CD4-positive, CD25-positive, alpha-beta regulatory T cell (primary cell): ENCODE measurements around the gene HOXC6. TPM values are rescaled to one million over a fixed set of nuclear protein-coding genes. Genes with fewer than 3 reads are reported as not detected.

Experiments
- ATAC-seq, 2 donors: fragments of 150-1000 bp; cut with Tn5 transposase; one replicate each; pipeline ENCODE4 v1.10.0; 2021; ENCODE audit warnings: low read depth in 2 of 2, moderate number of reproducible peaks in 2 of 2, moderate library complexity in 1 of 2
- DNase-seq, 3 donors: peaks; one replicate each; pipeline versions ENCODE4 v3.0.0 to v3.0.0-alpha.2; 2012 to 2022; ENCODE audit warnings: mixed read lengths in 1 of 3
- H3K27ac ChIP-seq: one replicate; pipeline ENCODE4 v1.7.0; 2013; ENCODE audit warnings: mild to moderate bottlenecking, low read length; ENCODE audit not compliant: insufficient read depth, poor library complexity, severe bottlenecking
- H3K27me3 ChIP-seq: one replicate; pipeline ENCODE4 v1.7.0; 2013; ENCODE audit warnings: low read length; ENCODE audit not compliant: control insufficient read depth, insufficient read depth
- H3K36me3 ChIP-seq: one replicate; pipeline ENCODE4 v1.7.0; 2013; ENCODE audit warnings: mild to moderate bottlenecking, low read length, moderate library complexity; ENCODE audit not compliant: control insufficient read depth, insufficient read depth
- H3K4me1 ChIP-seq: 2 replicates; pipeline ENCODE4 v1.7.0; 2013; ENCODE audit warnings: mild to moderate bottlenecking, low read length; ENCODE audit not compliant: insufficient read depth, control insufficient read depth, poor library complexity, severe bottlenecking
- H3K4me3 ChIP-seq: one replicate; pipeline ENCODE4 v1.7.0; 2013; ENCODE audit warnings: low read depth, mild to moderate bottlenecking, low read length, moderate library complexity
- H3K9me3 ChIP-seq, 2 experiments: 1 replicate in 1 of 2; 2 replicates in 1 of 2; pipeline ENCODE4 v1.7.0; 2013; ENCODE audit warnings: low read length in 2 of 2, mild to moderate bottlenecking in 1 of 2, moderate library complexity in 1 of 2; ENCODE audit not compliant: control insufficient read depth in 2 of 2
- H3K27ac Mint-ChIP-seq, 3 donors: one replicate each; pipeline ENCODE4 v1.8.0; 2020 to 2022; ENCODE audit warnings: mild to moderate bottlenecking in 3 of 3, mixed read lengths in 3 of 3, moderate library complexity in 2 of 3
- H3K27me3 Mint-ChIP-seq: one replicate; pipeline ENCODE4 v1.8.0; 2022; ENCODE audit warnings: mild to moderate bottlenecking, mixed read lengths
- H3K36me3 Mint-ChIP-seq: one replicate; pipeline ENCODE4 v1.8.0; 2020; ENCODE audit warnings: mixed read lengths
- H3K4me1 Mint-ChIP-seq, 4 donors: one replicate each; pipeline ENCODE4 v1.8.0; 2020 to 2022; ENCODE audit warnings: mixed read lengths in 4 of 4, mild to moderate bottlenecking in 1 of 4
- H3K4me3 Mint-ChIP-seq, 4 donors: one replicate each; pipeline ENCODE4 v1.8.0; 2020 to 2022; ENCODE audit warnings: mild to moderate bottlenecking in 4 of 4, mixed read lengths in 4 of 4, moderate library complexity in 3 of 4
- H3K9me3 Mint-ChIP-seq, 7 donors: one replicate each; pipeline ENCODE4 v1.8.0; 2020 to 2022; ENCODE audit warnings: mixed read lengths in 7 of 7, mild to moderate bottlenecking in 3 of 7, moderate library complexity in 2 of 7
- polyA plus RNA-seq, 4 donors: library from polyadenylated mRNA; unstranded; fragments of 300-500 nt; fragmentation: Illumina TruSeq; gene quantifications; one replicate each; pipeline ENCODE4 v1.2.3, GENCODE V29; 2021
- total RNA-seq: library from RNA; stranded (reverse); gene quantifications from one replicate; pipeline ENCODE4 v1.2.3, GENCODE V29; 2022

The HOXC6 gene
- total and polyA plus RNA-seq, 5 donors from 2014 or later = not detected

DNA sequence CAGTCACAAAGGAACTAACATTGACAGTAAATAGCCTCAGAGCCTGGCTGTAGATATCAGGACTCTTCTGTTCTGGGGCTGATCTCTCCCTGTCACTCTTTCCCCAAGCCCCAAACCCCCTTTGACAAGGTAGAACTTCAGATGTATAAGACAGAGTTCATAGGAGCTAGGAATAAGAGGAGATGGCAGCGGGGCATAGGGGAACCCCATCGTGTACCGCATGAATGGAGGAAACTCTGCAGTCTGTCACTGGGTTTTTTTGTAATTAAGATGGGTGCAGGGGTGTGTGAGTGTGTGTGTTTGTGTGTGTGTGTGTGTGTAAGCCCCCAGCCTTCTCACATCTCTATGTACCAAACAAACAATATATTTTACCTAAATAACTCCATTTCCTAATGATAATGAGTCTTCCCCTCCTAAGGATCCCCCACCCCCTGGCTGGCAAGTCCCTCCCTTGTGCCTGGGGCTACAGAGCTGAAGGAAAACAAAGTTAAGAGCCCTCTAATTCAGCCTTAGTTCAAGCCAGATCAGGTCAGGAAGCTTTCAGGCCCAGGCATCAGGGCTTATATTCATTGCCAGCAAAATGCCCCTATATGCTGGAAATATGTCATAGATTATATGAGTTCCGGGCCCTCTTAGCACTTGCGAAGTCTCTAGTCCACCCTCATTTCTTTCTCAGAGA lies 16.3 kb downstream of the HOXC6 start:
- H3K4me1 Mint-ChIP-seq = peaks cover 0 to 11% (median 4%) of the 10 kb centered on the region in 4 donors
- Histone ChIP-seq H3K9me3 (no peaks in the 10 kb centered on the region), H3K4me3 (no peak overlapping the region), H3K27ac (no peak overlapping the region), H3K27me3 (peaks cover 57% of the 10 kb centered on the region), H3K36me3 (no peaks in the 10 kb centered on the region), H3K4me1 (peaks cover 9% of the 10 kb centered on the region)
- DNase-seq = no peak
- no peak for ATAC-seq
- no peaks in the 10 kb centered on the region for H3K36me3 Mint-ChIP-seq
- H3K27ac Mint-ChIP-seq = peak overlapping the region in 1 of 3 donors; percentile 11
- H3K27me3 Mint-ChIP-seq = peaks cover 82% of the 10 kb centered on the region
- H3K9me3 Mint-ChIP-seq = peaks cover 0 to 4% (median 0%) of the 10 kb centered on the region in 7 donors
- no peak overlapping the region for H3K4me3 Mint-ChIP-seq

- H3K27ac ChIP-seq = no peak overlapping the region
- H3K4me1 Mint-ChIP-seq = peaks cover 0 to 18% (median 10%) of the 10 kb centered on the region in 4 donors
- peaks cover 83% of the 10 kb centered on the region for H3K27me3 Mint-ChIP-seq
- H3K36me3 Mint-ChIP-seq = no peaks in the 10 kb centered on the region
- peaks cover 0 to 5% (median 0%) of the 10 kb centered on the region in 7 donors for H3K9me3 Mint-ChIP-seq
- H3K4me3 ChIP-seq = no peak overlapping the region
- DNase-seq = no peak
- H3K4me1 ChIP-seq = peaks cover 15% of the 10 kb centered on the region
- H3K36me3 ChIP-seq = no peaks in the 10 kb centered on the region
- no peaks in the 10 kb centered on the region for H3K9me3 ChIP-seq
- H3K27ac Mint-ChIP-seq = no peak overlapping the region
- peak overlapping the region in 1 of 4 donors; percentile 6 for H3K4me3 Mint-ChIP-seq
- peaks cover 60% of the 10 kb centered on the region for H3K27me3 ChIP-seq
- ATAC-seq = no peak
Measured at GRCh38 chr12:54045401-54045800, 17.2 kb downstream of the HOXC6 start.

DNA sequence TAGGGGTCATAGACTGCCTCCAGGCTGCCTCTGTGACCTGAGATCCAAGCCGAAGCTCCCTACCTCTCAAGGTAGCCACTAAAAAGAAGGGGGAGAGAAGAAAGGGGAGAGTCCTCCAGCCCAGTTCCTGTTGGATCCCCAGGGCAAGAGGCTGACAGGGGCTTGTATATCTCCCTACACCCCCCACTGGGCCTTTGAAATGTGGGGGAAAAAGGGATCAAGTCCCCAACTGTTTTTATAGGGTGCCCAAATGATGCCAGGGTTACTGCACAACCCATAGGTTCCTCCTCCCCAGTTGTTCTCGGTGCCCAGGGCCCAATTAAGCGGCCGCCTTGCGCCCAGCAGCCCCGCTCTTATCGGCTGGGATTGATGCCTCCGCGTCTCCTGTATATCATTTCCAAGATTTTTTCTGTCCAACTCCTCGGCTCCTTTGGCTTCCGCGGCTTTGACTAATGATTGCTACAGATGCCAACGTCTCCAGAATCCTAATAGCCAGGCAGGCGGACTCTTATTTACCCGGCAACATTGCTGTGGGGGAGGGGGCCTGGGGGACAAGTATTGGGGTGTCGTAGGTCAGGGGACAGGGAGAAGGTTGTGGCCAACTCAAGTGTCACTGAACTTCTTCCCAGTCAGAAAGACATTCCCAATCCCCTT lies 17.8 kb downstream of the HOXC6 start:
- Mint-ChIP-seq H3K36me3 (no peaks in the 10 kb centered on the region), H3K27ac (no peak overlapping the region), H3K4me1 (peaks cover 0 to 22% (median 12%) of the 10 kb centered on the region in 4 donors), H3K4me3 (peak overlapping the region in 1 of 4 donors; percentile 6), H3K9me3 (peaks cover 0 to 5% (median 0%) of the 10 kb centered on the region in 7 donors), H3K27me3 (peaks cover 85% of the 10 kb centered on the region)
- Histone ChIP-seq H3K9me3 (no peaks in the 10 kb centered on the region), H3K36me3 (no peaks in the 10 kb centered on the region), H3K27ac (no peak overlapping the region), H3K4me3 (no peak overlapping the region), H3K27me3 (peaks cover 60% of the 10 kb centered on the region), H3K4me1 (peaks cover 16% of the 10 kb centered on the region)
- no peak for ATAC-seq
- no peak for DNase-seq

DNA sequence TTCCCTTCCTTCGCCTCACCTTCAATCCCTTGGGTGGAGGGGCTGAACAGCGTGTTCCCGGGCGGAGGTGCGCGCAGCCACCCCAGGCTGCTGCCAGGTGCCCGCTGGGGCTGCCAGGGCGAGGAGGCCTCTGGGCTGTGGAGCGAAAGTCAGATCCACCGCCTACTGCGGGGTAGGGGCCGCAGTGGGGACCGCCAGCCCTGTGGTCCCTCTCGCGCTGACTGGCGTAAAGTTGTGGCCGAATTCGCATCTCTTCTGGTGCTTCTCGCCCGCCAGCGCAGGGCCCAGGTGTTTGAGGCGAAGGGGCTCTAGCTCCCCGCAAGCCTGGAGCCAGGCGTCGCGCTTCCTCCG lies 18.5 kb downstream of the HOXC6 start:
- no peak overlapping the region for H3K27ac ChIP-seq
- peaks cover 0 to 26% (median 13%) of the 10 kb centered on the region in 4 donors for H3K4me1 Mint-ChIP-seq
- no peaks in the 10 kb centered on the region for H3K9me3 ChIP-seq
- no peak overlapping the region for H3K4me3 ChIP-seq
- H3K27me3 Mint-ChIP-seq = peaks cover 89% of the 10 kb centered on the region
- peaks cover 64% of the 10 kb centered on the region for H3K27me3 ChIP-seq
- H3K9me3 Mint-ChIP-seq = peaks cover 0 to 5% (median 0%) of the 10 kb centered on the region in 7 donors
- no peak overlapping the region for H3K27ac Mint-ChIP-seq
- no peak for ATAC-seq
- H3K36me3 Mint-ChIP-seq = no peaks in the 10 kb centered on the region
- DNase-seq = no peak
- H3K4me3 Mint-ChIP-seq = peak overlapping the region in 2 of 4 donors; percentile 46 to 51
- H3K4me1 ChIP-seq = peaks cover 19% of the 10 kb centered on the region
- no peaks in the 10 kb centered on the region for H3K36me3 ChIP-seq

- DNase-seq (no peak), ATAC-seq (no peak)
- H3K4me3 ChIP-seq = no peak overlapping the region
- Mint-ChIP-seq H3K4me1 (peaks cover 0 to 31% (median 17%) of the 10 kb centered on the region in 4 donors), H3K36me3 (no peaks in the 10 kb centered on the region), H3K4me3 (peak overlapping the region in 2 of 4 donors; percentile 46 to 51), H3K27me3 (peaks cover 91% of the 10 kb centered on the region), H3K9me3 (peaks cover 0 to 5% (median 0%) of the 10 kb centered on the region in 7 donors), H3K27ac (no peak overlapping the region)
- peaks cover 22% of the 10 kb centered on the region for H3K4me1 ChIP-seq
- no peaks in the 10 kb centered on the region for H3K9me3 ChIP-seq
- no peak overlapping the region for H3K27ac ChIP-seq
- H3K27me3 ChIP-seq = peaks cover 66% of the 10 kb centered on the region
- H3K36me3 ChIP-seq = no peaks in the 10 kb centered on the region
Measured at GRCh38 chr12:54047160-54047963, 19.1 kb downstream of the HOXC6 start.

GRCh38 chr12:54047964-54048303 lies 19.7 kb downstream of the HOXC6 start:
- ATAC-seq (no peak), DNase-seq (no peak)
- Mint-ChIP-seq H3K4me1 (peaks cover 0 to 37% (median 18%) of the 10 kb centered on the region in 4 donors), H3K36me3 (no peaks in the 10 kb centered on the region), H3K27me3 (peaks cover 91% of the 10 kb centered on the region), H3K27ac (no peak overlapping the region), H3K9me3 (peaks cover 0 to 5% (median 0%) of the 10 kb centered on the region in 7 donors), H3K4me3 (no peak overlapping the region)
- H3K36me3 ChIP-seq = no peaks in the 10 kb centered on the region
- H3K4me1 ChIP-seq = peaks cover 28% of the 10 kb centered on the region
- no peak overlapping the region for H3K4me3 ChIP-seq
- no peaks in the 10 kb centered on the region for H3K9me3 ChIP-seq
- no peak overlapping the region for H3K27ac ChIP-seq
- H3K27me3 ChIP-seq = peaks cover 67% of the 10 kb centered on the region

GRCh38 chr12:54048406-54049093 lies 20.3 kb downstream of the HOXC6 start:
- no peak for ATAC-seq
- no peaks in the 10 kb centered on the region for H3K36me3 Mint-ChIP-seq
- H3K27me3 Mint-ChIP-seq = peaks cover 94% of the 10 kb centered on the region
- H3K27me3 ChIP-seq = peaks cover 64% of the 10 kb centered on the region
- no peak overlapping the region for H3K27ac ChIP-seq
- H3K4me1 ChIP-seq = peaks cover 33% of the 10 kb centered on the region
- DNase-seq = no peak
- no peaks in the 10 kb centered on the region for H3K36me3 ChIP-seq
- H3K9me3 ChIP-seq = no peaks in the 10 kb centered on the region
- no peak overlapping the region for H3K4me3 ChIP-seq
- H3K4me3 Mint-ChIP-seq = no peak overlapping the region
- H3K27ac Mint-ChIP-seq = no peak overlapping the region
- peaks cover 0 to 42% (median 18%) of the 10 kb centered on the region in 4 donors for H3K4me1 Mint-ChIP-seq
- peaks cover 0 to 4% (median 0%) of the 10 kb centered on the region in 7 donors for H3K9me3 Mint-ChIP-seq
